ENCODE results near the gene RNF208.

The RNF208 gene

GRCh38 chr9:137189297-137190295, 32.4 kb downstream of the RNF208 start:
- no peak for DNase-seq

- peak; percentile 91 for DNase-seq
These were observed 33.3 kb downstream of the RNF208 start, which contains the start of the genes ANAPC2 and SSNA1 for GRCh38 chr9:137188490-137189296. Gene ANAPC2, minus strand, starts transcription at chr9:137188560. Its CDS starts 28 bp downstream, at chr9:137188532. Gene SSNA1, plus strand, starts transcription at chr9:137188676. Its CDS starts 51 bp downstream, at chr9:137188727.

GRCh38 chr9:137188086-137188489, 34.0 kb downstream of the RNF208 start:
- DNase-seq, result no peak

GRCh38 chr9:137187386-137187785, 34.7 kb downstream of the RNF208 start:
- no peak for DNase-seq

- DNase-seq, result no peak
These were observed 35.7 kb downstream of the RNF208 start for GRCh38 chr9:137186385-137186784.

- DNase-seq, result no peak
These were observed 36.1 kb downstream of the RNF208 start for GRCh38 chr9:137185921-137186320.

GRCh38 chr9:137184881-137185660, 37.0 kb downstream of the RNF208 start:
- no peak for DNase-seq

- DNase-seq, result no peak
These were observed 38.0 kb downstream of the RNF208 start for GRCh38 chr9:137183980-137184595.

- no peak for DNase-seq
These were observed 39.2 kb downstream of the RNF208 start for GRCh38 chr9:137182836-137183235.

GRCh38 chr9:137181680-137182079, 40.4 kb downstream of the RNF208 start:
- no peak for DNase-seq

GRCh38 chr9:137180491-137180890, 41.5 kb downstream of the RNF208 start:
- no peak for DNase-seq

GRCh38 chr9:137179761-137180160, 42.3 kb downstream of the RNF208 start:
- DNase-seq, result no peak

GRCh38 chr9:137178939-137179630, 43.0 kb downstream of the RNF208 start:
- DNase-seq, result no peak

GRCh38 chr9:137178201-137178938, 43.7 kb downstream of the RNF208 start:
- DNase-seq, result no peak

- DNase-seq, result peak; percentile 23
These were observed 45.5 kb downstream of the RNF208 start for GRCh38 chr9:137176302-137177182.

- no peak for DNase-seq
These were observed 46.6 kb downstream of the RNF208 start for GRCh38 chr9:137175345-137175961.

- DNase-seq, result no peak
These were observed 47.2 kb downstream of the RNF208 start for GRCh38 chr9:137174722-137175293.

- DNase-seq, result no peak
These were observed 48.0 kb downstream of the RNF208 start for GRCh38 chr9:137173796-137174664.

All from CD4-positive, alpha-beta T cell treated with Interferon gamma for 1 hour (primary cell).